ENCODE results near the gene SERPINF2. TPM values are rescaled to one million over a fixed set of nuclear protein-coding genes. Genes with fewer than 3 reads are reported as not detected.

The SERPINF2 gene
- not detected in 2 replicates for total RNA-seq

GRCh38 chr17:1742371-1743087, at the start of gene SERPINF2:
Gene SERPINF2, plus strand, starts transcription at chr17:1742871. Its CDS starts 2,125 bp downstream, at chr17:1744996.

GRCh38 chr17:1709971-1710806, 32.5 kb upstream of the SERPINF2 start, which contains the start of gene TLCD2:
Gene TLCD2, minus strand, starts transcription at chr17:1710377. Its CDS starts 135 bp downstream, at chr17:1710242.

GRCh38 chr17:1724351-1724868, 18.3 kb upstream of the SERPINF2 start, which contains the start of gene WDR81:
Gene WDR81, plus strand, starts transcription at chr17:1724704. Its CDS starts 256 bp downstream, at chr17:1724960.

Other genes starting within 250 kb of the SERPINF2 start
- gene INPP5K, start 226.3 kb upstream of the SERPINF2 start, total RNA-seq, result 17.2 and 24.3 TPM in 2 replicates
- 12.5 and 20.7 TPM in 2 replicates for gene PITPNA, start 180.1 kb upstream of the SERPINF2 start, total RNA-seq
- 5.0 and 6.2 TPM in 2 replicates for gene SLC43A2, start 114.0 kb upstream of the SERPINF2 start, total RNA-seq
- gene SCARF1, start 97.1 kb upstream of the SERPINF2 start, total RNA-seq, result 0.32 and 0.59 TPM in 2 replicates
- gene RILP, start 93.0 kb upstream of the SERPINF2 start, total RNA-seq, result 3.5 and 3.9 TPM in 2 replicates
- 93.8 and 171 TPM in 2 replicates for gene PRPF8, start 58.0 kb upstream of the SERPINF2 start, total RNA-seq
- 2.8 and 3.6 TPM in 2 replicates for gene TLCD2, start 32.5 kb upstream of the SERPINF2 start, total RNA-seq
- gene WDR81, start 18.2 kb upstream of the SERPINF2 start, total RNA-seq, result 22.0 and 29.1 TPM in 2 replicates
- 92.7 and 150 TPM in 2 replicates for gene SERPINF1, start 19.2 kb downstream of the SERPINF2 start, total RNA-seq
- gene SMYD4, start 87.0 kb downstream of the SERPINF2 start, total RNA-seq, result 10.1 and 10.4 TPM in 2 replicates
- gene RPA1, start 87.1 kb downstream of the SERPINF2 start, total RNA-seq, result 19.6 and 33.5 TPM in 2 replicates